ENCODE results near the gene SLC12A3. TPM values are rescaled to one million over a fixed set of nuclear protein-coding genes. Genes with fewer than 3 reads are reported as not detected.

Gene SLC12A3
- total and polyA plus RNA-seq, 2 of the 8 experiments (the other 6 are each of a cell fraction or from before 2014, with no cell fraction given) = not detected

- TF ChIP-seq RFX5 (IDR thresholded peaks at IDR 0.05; ENCODE audit: borderline replicate concordance, low read depth, low read length) = no peak
- TF ChIP-seq KDM4A (IDR thresholded peaks at IDR 0.05; ENCODE audit: low read depth, low read length, severe bottlenecking) = no peak
- TF ChIP-seq SP4 (IDR thresholded peaks at IDR 0.05; ENCODE audit: low read length) = no peak
- no peak for TF ChIP-seq BRCA1 (IDR thresholded peaks at IDR 0.05; ENCODE audit: low read depth, low read length)
- no peak for TF ChIP-seq CBX5 (IDR thresholded peaks at IDR 0.05; ENCODE audit: low read depth, low read length)
These were observed 27.7 kb downstream of the SLC12A3 start (continued) for GRCh38 chr16:56892705-56893104.

Data from H1 (cell line).